Measurements from ENCODE around the gene SEMA5B.

SEMA5B gene

DNA sequence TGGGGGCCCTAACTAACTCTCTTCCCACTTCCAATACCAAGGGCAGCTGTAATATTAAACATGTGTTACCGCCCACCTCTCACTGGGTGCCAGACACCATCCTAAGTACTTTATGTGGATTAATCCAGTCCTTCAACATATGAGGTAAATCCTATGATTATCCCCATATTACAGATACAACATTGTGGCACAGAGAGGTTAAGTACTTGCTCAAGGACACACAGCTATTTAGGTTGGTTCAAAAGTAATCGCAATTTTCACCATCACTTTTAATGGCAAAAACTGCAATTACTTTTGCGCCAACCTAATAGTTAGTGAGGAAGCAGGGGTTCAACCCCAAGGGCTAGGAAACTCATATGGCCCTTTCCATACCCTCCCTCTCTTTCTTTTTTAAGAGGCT lies 100.8 kb downstream of the SEMA5B start:
- TF ChIP-seq CTCF (IDR thresholded peaks at IDR 0.05), result no peak
- no peak for TF ChIP-seq ZFX (IDR thresholded peaks at IDR 0.05; ENCODE audit: borderline replicate concordance)
- no peak overlapping the region for H3K27ac ChIP-seq

DNA sequence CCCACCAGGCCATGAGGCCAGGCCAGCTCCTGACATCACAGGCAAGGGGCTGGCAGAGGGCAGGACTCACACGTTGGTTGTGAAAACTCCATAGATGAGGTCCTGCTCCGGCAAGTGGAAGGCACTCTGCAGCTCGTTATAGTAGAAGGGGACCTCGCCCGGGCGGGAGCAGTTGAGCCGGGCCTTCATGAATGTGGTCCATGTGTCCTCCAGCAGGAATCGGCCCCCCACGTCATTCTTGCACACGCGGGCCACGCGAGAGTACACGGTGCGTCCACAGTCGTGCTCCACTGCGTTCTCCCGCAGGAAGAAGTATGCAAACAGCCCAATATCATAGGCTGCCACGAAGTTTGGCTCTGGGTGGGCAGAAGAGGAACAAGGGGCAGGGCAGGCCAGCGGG lies 101.2 kb downstream of the SEMA5B start:
- TF ChIP-seq CTCF (IDR thresholded peaks at IDR 0.05) (no peak), ZFX (IDR thresholded peaks at IDR 0.05; ENCODE audit: borderline replicate concordance) (no peak)
- H3K27ac ChIP-seq, result no peak overlapping the region

- TF ChIP-seq CTCF (IDR thresholded peaks at IDR 0.05) (no peak), ZFX (IDR thresholded peaks at IDR 0.05; ENCODE audit: borderline replicate concordance) (no peak)
- no peak overlapping the region for H3K27ac ChIP-seq
Observed at GRCh38 chr3:122925756-122926155, 101.8 kb downstream of the SEMA5B start.

- TF ChIP-seq ZFX (IDR thresholded peaks at IDR 0.05; ENCODE audit: borderline replicate concordance) (no peak), CTCF (IDR thresholded peaks at IDR 0.05) (no peak)
- H3K27ac ChIP-seq, result no peak overlapping the region
Observed at GRCh38 chr3:122924056-122924455, 103.5 kb downstream of the SEMA5B start.

DNA sequence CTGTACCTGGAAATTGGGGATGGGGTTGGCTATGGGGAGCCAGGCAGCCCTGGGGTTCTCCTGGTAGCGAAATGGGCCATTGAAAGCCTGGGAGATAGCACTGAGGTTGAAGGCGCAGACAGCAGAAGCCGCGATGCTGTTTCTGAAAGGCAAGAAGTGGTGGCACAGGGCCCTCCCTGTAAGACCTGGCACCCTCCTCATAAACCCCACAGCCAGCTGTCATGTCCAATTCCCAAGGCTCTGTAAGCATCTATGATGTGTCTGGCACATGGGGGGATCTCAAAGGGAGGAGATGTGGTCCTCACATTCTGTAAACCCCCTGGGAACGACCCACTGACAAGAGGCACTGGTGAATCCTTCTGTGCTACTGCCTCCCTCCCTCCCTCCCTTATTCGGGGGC lies 104.0 kb downstream of the SEMA5B start:
- TF ChIP-seq CTCF (IDR thresholded peaks at IDR 0.05), result no peak
- TF ChIP-seq ZFX (IDR thresholded peaks at IDR 0.05; ENCODE audit: borderline replicate concordance), result no peak
- no peak overlapping the region for H3K27ac ChIP-seq

GRCh38 chr3:122921791-122922651 lies 105.5 kb downstream of the SEMA5B start:
- TF ChIP-seq ZFX (IDR thresholded peaks at IDR 0.05; ENCODE audit: borderline replicate concordance) (no peak), CTCF (IDR thresholded peaks at IDR 0.05) (peak; percentile 63)
- no peak overlapping the region for H3K27ac ChIP-seq

- no peak overlapping the region for H3K27ac ChIP-seq
- TF ChIP-seq CTCF (IDR thresholded peaks at IDR 0.05) (no peak), ZFX (IDR thresholded peaks at IDR 0.05; ENCODE audit: borderline replicate concordance) (no peak)
Observed at GRCh38 chr3:122920986-122921385, 106.6 kb downstream of the SEMA5B start.
